Spinal cord (tissue), 10 donors: ENCODE measurements around the gene TMEM30B. TPM values are rescaled to one million over a fixed set of nuclear protein-coding genes. Genes with fewer than 3 reads are reported as not detected.

Experiments
- DNase-seq, 6 donors: peaks; one replicate each; pipeline versions ENCODE4 v3.0.0 to v3.0.0-alpha.2; 2013 to 2015; ENCODE audit warnings: low spot score in 6 of 6, low read depth in 4 of 6
- H3K27ac ChIP-seq: one replicate; pipeline ENCODE4 v1.5.1; 2013; ENCODE audit warnings: low read depth, low read length, control low read depth
- H3K27me3 ChIP-seq: one replicate; pipeline ENCODE4 v1.6.1; 2013; ENCODE audit warnings: low read length; ENCODE audit not compliant: control insufficient read depth, insufficient read depth
- H3K36me3 ChIP-seq: one replicate; pipeline ENCODE4 v1.6.1; 2013; ENCODE audit warnings: low read length; ENCODE audit not compliant: control insufficient read depth, insufficient read depth
- H3K4me1 ChIP-seq: one replicate; pipeline ENCODE4 v1.6.1; 2013; ENCODE audit warnings: low read length; ENCODE audit not compliant: control insufficient read depth, insufficient read depth
- H3K4me3 ChIP-seq: one replicate; pipeline ENCODE4 v1.5.1; 2013; ENCODE audit warnings: low read depth, low read length, control low read depth
- H3K9me3 ChIP-seq: one replicate; pipeline ENCODE4 v1.6.1; 2013; ENCODE audit warnings: low read length; ENCODE audit not compliant: control insufficient read depth, insufficient read depth
- WGBS: methylation state at CpG from one replicate; pipeline ENCODE4 v1.1.5; 2013; ENCODE audit warnings: missing lambda C conversion rate; ENCODE audit not compliant: insufficient coverage; 5-methylcytosine and 5-hydroxymethylcytosine counted together
- polyA plus RNA-seq, 2 donors: library from polyadenylated mRNA; unstranded; fragments of 120-200 nt; gene quantifications; one replicate each; pipeline ENCODE4 v1.2.1, GENCODE V29; 2013; ENCODE audit not compliant: insufficient read length in 2 of 2
- total RNA-seq, 2 donors: library from RNA; depleted of rRNA in 1 of 2; stranded (reverse); fragments of 120-200 nt in 1 of 2; fragments of >200 nt in 1 of 2; gene quantifications; one replicate each; pipeline versions ENCODE4 v1.2.3 to v1.2.4, GENCODE V29; 2013 to 2014
- donor health status: healthy.

The TMEM30B gene
- total and polyA plus RNA-seq, 4 donors: 0.14 to 11.8 (median 5.3) TPM

DNA sequence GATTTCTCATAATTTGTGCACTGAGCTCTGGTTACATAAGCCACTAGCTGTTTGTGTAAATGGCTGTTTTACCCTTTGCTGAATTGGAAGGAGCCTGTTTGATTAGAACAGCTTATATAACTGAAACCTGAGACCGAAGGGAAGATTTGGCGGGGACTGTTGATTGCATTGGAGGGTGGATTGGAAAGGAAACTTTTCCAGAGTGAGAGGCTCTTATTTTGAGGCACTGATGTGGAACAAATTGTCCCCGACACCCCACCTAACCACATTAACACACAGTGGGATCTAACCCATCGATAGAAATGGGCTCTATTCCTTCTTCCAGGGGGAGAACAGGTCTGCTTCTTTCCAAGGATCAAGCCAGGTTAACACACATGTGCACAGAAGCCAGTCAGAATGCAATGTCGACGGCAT is 51.7 kb downstream of the TMEM30B start:
- WGBS: 21% methylated on average over 2 of the region's 6 CpGs

GRCh38 chr14:61227884-61228591 is 53.1 kb downstream of the TMEM30B start:
- no CpG with 5 or more reads among the region's 6 CpGs for WGBS
- Histone ChIP-seq H3K4me3 (no peak overlapping the region), H3K9me3 (no peaks in the 10 kb centered on the region), H3K27ac (peak overlapping the region; percentile 43), H3K27me3 (no peaks in the 10 kb centered on the region), H3K4me1 (no peaks in the 10 kb centered on the region), H3K36me3 (no peaks in the 10 kb centered on the region)
- DNase-seq: no peak

More for the DNA sequence above, 51.7 kb downstream of the TMEM30B start:
- no peaks in the 10 kb centered on the region for H3K27me3 ChIP-seq
- DNase-seq: no peak
- H3K27ac ChIP-seq: no peak overlapping the region
- H3K9me3 ChIP-seq: no peaks in the 10 kb centered on the region
- no peaks in the 10 kb centered on the region for H3K4me1 ChIP-seq
- H3K4me3 ChIP-seq: no peak overlapping the region
- H3K36me3 ChIP-seq: no peaks in the 10 kb centered on the region

Other genes with a start within 250 kb of the TMEM30B start
- 10 to 100 TPM; 20.1 to 30.7 TPM for gene PRKCH, start 40.2 kb upstream of the TMEM30B start, total RNA-seq
- 10 to 100 TPM in 1 of 2 donors, 1 to 10 TPM in 1; 9.6 to 11.0 TPM for gene PRKCH, start 40.2 kb upstream of the TMEM30B start, polyA plus RNA-seq